Inferior parietal cortex (tissue), 1 donor: Measurements from ENCODE around the gene TOMM70.
A peak's percentile ranks its signal among the peaks of the same experiment; 100 is the strongest.
"Not testable (repeated sequence)": the region's sequence is repeated elsewhere in the genome, so short reads cannot be mapped to it uniquely, and the experiment has no call there.

ENCODE experiments used
- DNase-seq: peaks from one replicate; pipeline ENCODE4 v3.0.0-alpha.2; 2016; ENCODE audit errors: extremely low spot score

TOMM70 gene

DNA sequence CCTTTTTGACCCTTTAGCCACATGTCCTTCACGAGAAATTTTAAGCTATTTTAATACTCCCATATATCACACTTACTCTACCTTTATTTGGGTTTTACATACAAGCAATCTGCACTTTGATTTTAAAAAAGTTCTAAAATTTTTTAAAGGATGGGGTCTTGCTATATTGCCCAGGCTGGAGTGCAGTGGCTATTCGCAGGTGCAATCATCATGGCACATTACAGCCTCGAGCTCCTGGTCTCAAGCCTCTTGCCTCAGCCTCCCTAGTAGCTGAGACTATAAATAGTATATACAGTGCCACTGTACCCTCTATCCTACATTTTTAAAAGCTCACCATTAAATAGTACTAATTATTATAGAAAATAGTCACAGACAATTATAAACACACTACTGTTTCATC is 36.5 kb downstream of the TOMM70 start:
- DNase-seq: no peak

- DNase-seq: no peak
Observed at GRCh38 chr3:100361897-100362296, 39.0 kb downstream of the TOMM70 start.

DNA sequence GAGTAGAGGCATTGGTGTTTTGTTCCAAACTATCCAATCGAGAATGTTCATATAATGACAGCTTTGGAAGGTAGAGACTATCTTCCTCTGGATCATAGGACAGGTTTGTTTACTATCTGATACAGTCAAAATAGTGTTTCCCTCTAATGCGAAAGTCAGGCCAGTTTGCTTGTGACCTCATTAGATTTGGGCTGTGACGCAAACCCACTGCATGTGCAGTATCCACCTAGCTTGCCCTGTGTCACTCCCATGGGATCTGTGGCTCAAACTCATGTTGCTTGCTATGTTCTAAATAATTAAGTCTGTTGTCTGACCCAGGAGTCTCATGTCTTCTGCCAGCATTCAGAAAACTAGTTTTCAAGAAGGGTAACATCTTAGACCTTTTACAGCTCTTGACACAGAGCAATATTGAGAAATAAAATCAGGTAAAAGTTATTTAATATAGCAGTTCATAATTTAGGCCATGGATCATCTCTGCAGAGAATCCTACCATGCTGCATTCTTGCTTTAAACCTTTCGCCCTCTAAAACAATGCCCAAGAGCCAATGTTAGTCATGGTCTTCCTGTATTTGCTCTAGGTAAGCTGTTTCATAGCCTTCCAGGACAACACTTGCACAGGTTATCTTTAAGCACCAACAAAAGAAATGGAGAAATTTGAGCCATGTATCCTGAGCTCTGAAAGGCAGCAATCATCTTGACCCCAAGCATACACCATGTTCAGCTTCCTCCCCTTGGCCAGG is 40.0 kb downstream of the TOMM70 start:
- DNase-seq: no peak

DNA sequence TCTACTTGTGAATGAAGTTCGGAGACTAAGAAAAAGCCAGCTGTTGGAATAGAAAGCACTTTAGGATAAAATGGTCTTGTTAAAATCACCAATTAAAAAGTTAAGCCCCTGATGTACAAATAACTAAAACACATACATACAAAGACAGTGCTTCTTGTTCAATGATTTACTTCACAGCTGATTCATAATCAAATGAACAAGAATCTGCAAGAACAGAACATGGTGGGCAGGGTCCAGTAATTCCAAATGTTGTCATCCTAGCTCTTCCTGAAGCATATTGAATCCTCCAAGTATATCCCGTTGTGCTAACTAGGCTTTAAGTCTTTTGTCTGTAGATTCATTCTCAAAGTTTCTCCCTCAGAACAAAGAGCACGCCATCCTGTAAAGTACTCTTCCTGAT is 41.9 kb downstream of the TOMM70 start:
- no peak for DNase-seq

GRCh38 chr3:100358413-100358812 is 42.5 kb downstream of the TOMM70 start:
- no peak for DNase-seq

DNA sequence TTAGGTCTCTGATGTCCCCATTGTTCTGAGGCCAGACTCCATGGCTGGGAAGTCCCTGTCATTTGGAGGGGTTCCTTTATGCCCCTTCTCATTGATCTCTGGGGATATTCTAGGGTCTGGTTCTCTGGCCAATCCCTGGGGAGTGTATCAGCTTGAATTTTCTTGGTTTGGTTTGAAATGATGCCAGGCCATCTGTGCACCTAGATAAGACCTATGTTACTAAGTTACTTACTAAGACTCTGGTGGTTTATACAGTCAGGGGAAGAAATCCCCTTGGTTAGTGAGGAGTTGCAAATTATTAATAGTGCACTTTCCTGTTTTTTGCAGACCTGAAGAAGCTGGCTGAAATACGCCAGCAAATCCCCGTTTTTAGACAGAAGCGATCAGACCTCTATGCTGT is 46.0 kb downstream of the TOMM70 start:
- no peak for DNase-seq

- no peak for DNase-seq
Observed at GRCh38 chr3:100352296-100353231, 48.3 kb downstream of the TOMM70 start.

- not testable (repeated sequence) for DNase-seq
Observed at GRCh38 chr3:100351770-100352169, 49.1 kb downstream of the TOMM70 start.

- DNase-seq: no peak
Observed at GRCh38 chr3:100348727-100349126, 52.2 kb downstream of the TOMM70 start.

- DNase-seq: no peak
Observed at GRCh38 chr3:100340527-100340926, 60.4 kb downstream of the TOMM70 start.

DNA sequence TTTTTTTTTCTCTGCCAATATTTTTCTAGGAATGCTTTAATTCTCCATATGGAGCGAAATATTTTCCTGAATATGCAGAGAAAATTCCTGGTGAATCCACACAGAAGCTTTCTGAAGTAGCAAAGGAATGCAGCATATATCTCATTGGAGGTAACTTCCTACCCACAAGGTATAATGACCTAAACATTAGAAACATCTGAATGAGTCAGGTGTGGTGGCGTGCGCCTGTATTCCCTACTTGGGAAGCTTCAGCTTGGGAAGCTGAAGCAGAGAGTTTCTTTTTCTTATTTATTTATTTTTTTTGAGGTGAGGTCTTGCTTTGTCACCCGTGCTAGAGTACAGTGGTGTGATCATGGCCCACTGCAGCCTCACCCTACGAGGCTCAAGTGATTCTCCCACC is 61.1 kb downstream of the TOMM70 start:
- DNase-seq: no peak

DNA sequence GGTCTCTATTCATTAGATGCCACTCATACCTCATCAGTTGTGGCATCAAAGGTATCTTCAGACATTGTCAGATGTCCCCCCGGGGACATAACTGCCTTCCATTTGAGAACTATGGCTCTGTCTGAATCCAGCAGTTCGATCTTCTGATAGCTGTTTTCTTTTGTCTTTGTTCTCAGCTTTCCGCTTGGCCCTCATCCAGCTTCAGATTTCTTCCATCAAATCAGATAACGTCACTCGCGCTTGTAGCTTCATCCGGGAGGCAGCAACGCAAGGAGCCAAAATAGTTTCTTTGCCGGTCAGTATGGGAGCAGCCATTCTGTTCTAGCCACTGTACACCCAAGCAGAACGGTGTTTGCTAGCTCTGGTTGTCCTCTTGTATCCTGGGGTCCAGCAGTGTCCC is 62.0 kb downstream of the TOMM70 start:
- DNase-seq: no peak

GRCh38 chr3:100336229-100336628 is 64.7 kb downstream of the TOMM70 start:
- not testable (repeated sequence) for DNase-seq

- peak; percentile 30 for DNase-seq
Observed at GRCh38 chr3:100335434-100335833, 65.5 kb downstream of the TOMM70 start.

- DNase-seq: peak; percentile 69
Observed at GRCh38 chr3:100334488-100335351, 66.2 kb downstream of the TOMM70 start, which contains the start of gene NIT2. Gene NIT2, plus strand, starts transcription at chr3:100334757. Its CDS starts 35 bp downstream, at chr3:100334792.

DNA sequence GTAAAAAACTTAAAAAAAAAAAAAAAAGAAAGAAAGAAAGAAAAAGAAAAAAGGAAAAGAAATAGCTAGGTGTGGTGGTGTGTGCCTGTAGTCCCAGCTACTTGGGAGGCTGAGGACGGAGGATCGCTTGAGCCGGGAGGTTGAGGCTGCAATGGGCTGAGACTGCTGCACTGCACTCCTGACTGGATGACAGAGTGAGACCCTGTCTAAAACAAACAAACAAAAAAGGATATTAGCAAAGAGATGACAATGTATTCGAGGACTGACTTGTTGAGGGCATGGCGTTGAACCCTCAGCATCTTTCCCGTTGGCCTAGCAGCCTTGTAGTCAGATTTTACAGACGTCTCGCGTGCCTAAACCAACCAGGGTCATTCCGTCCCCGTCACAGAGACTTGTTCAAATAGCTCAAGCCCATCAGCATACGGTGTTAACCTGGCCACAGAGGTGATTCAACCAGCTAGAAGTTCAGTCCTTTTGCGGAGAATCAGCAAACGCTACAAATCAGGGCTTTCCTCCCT is 66.9 kb downstream of the TOMM70 start:
- DNase-seq: no peak

- no peak for DNase-seq
Observed at GRCh38 chr3:100333051-100333450, 67.8 kb downstream of the TOMM70 start.

- no peak for DNase-seq
Observed at GRCh38 chr3:100331660-100332059, 69.2 kb downstream of the TOMM70 start.

GRCh38 chr3:100330651-100331050 is 70.2 kb downstream of the TOMM70 start:
- DNase-seq: no peak

DNA sequence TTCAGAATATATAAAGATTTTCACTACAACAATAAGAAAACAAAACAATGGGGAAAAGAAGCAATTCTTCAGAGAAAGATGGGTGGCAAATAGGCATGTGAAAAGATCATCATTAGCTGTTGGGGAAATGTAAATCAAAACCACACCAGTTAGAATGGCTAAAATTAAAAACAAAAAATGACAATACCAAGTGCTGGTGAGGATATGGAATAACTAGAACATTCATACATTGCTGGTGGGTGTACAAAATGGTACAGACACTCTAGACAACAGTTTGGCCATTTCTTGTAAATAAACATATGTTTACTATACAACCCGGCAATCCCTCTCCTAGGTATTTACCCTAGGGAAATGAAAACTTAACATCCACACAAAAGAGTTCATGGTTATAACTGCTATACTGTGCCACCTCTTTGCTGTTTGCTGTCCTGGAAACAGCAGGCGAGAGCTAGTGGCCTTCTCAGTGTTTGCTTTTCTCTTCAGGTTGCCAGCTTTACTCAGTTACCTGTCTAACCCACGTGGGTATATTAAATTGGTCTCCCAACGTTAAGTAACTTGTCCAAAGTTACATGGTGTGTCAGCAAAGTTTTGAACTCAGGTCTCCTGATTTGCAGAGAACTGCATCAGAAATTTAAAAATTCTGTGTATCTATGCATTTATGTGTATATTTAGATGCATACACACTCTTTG is 70.9 kb downstream of the TOMM70 start:
- no peak for DNase-seq

GRCh38 chr3:100327377-100327776 is 73.5 kb downstream of the TOMM70 start:
- DNase-seq: not testable (repeated sequence)
